ENCODE data around the gene ZDHHC14. TPM values are rescaled to one million over a fixed set of nuclear protein-coding genes. Genes with fewer than 3 reads are reported as not detected.
"Not testable (repeated sequence)": the region's sequence is repeated elsewhere in the genome, so short reads cannot be mapped to it uniquely, and the experiment has no call there.

Gene ZDHHC14
- total RNA-seq, 1 experiment from 2014 or later: 3.2 TPM

- CTCF ChIA-PET: no interaction called here
- Mint-ChIP-seq H3K9me3 (ENCODE audit: unreplicated experiment) (peaks cover 24% of the 10 kb centered on the region), H3K4me3 (ENCODE audit: unreplicated experiment) (no peak overlapping the region), H3K4me1 (ENCODE audit: insufficient read depth, unreplicated experiment) (no peaks in the 10 kb centered on the region), H3K36me3 (ENCODE audit: insufficient read depth, unreplicated experiment) (no peaks in the 10 kb centered on the region), H3K27me3 (ENCODE audit: insufficient read depth, unreplicated experiment) (no peaks in the 10 kb centered on the region), H3K27ac (ENCODE audit: low read depth, unreplicated experiment) (no peak overlapping the region)
- intact Hi-C loops (cut with micrococcal nuclease): no loop called here
- TF ChIP-seq CTCF (IDR thresholded peaks at IDR 0.05; ENCODE audit: unreplicated experiment): no peak
- DNase-seq (ENCODE audit: unreplicated experiment): no peak
- BruUV-seq (replicated peaks): no TSS peak
- POLR2A ChIA-PET: no interaction called here
These were observed 9.5 kb downstream of the ZDHHC14 start for GRCh38 chr6:157390273-157391060.

GRCh38 chr6:157392927-157393668, 12.1 kb downstream of the ZDHHC14 start:
- no peak for TF ChIP-seq CTCF (IDR thresholded peaks at IDR 0.05; ENCODE audit: unreplicated experiment)
- POLR2A ChIA-PET: no interaction called here
- H3K27ac Mint-ChIP-seq (ENCODE audit: low read depth, unreplicated experiment): no peak overlapping the region
- DNase-seq (ENCODE audit: unreplicated experiment): no peak
- peaks cover 24% of the 10 kb centered on the region for H3K9me3 Mint-ChIP-seq (ENCODE audit: unreplicated experiment)
- H3K4me3 Mint-ChIP-seq (ENCODE audit: unreplicated experiment): no peak overlapping the region
- intact Hi-C loops (cut with micrococcal nuclease): no loop called here
- no peaks in the 10 kb centered on the region for H3K36me3 Mint-ChIP-seq (ENCODE audit: insufficient read depth, unreplicated experiment)
- CTCF ChIA-PET: interaction anchor here (0.6 to 0.8 kb wide), 6 partner anchors 15 to 563 kb away, joined by 3 read pairs; no protein-coding TSS in a partner anchor
- H3K4me1 Mint-ChIP-seq (ENCODE audit: insufficient read depth, unreplicated experiment): no peaks in the 10 kb centered on the region
- H3K27me3 Mint-ChIP-seq (ENCODE audit: insufficient read depth, unreplicated experiment): no peaks in the 10 kb centered on the region
- BruUV-seq (replicated peaks): no TSS peak

- DNase-seq (ENCODE audit: unreplicated experiment): no peak
- Mint-ChIP-seq H3K27ac (ENCODE audit: low read depth, unreplicated experiment) (no peak overlapping the region), H3K4me3 (ENCODE audit: unreplicated experiment) (no peak overlapping the region), H3K9me3 (ENCODE audit: unreplicated experiment) (peaks cover 24% of the 10 kb centered on the region), H3K27me3 (ENCODE audit: insufficient read depth, unreplicated experiment) (no peaks in the 10 kb centered on the region), H3K36me3 (ENCODE audit: insufficient read depth, unreplicated experiment) (no peaks in the 10 kb centered on the region), H3K4me1 (ENCODE audit: insufficient read depth, unreplicated experiment) (no peaks in the 10 kb centered on the region)
- CTCF ChIA-PET: interaction anchor here (0.7 kb wide), 1 partner anchor 219 kb away, joined by 4 read pairs; no protein-coding TSS in a partner anchor
- no TSS peak for BruUV-seq (replicated peaks)
- TF ChIP-seq CTCF (IDR thresholded peaks at IDR 0.05; ENCODE audit: unreplicated experiment): no peak
- intact Hi-C loops (cut with micrococcal nuclease): no loop called here
- POLR2A ChIA-PET: no interaction called here
These were observed 12.8 kb downstream of the ZDHHC14 start for GRCh38 chr6:157393669-157394327.

GRCh38 chr6:157395199-157395598, 14.2 kb downstream of the ZDHHC14 start:
- H3K27me3 Mint-ChIP-seq (ENCODE audit: insufficient read depth, unreplicated experiment); H3K27ac Mint-ChIP-seq (ENCODE audit: low read depth, unreplicated experiment); DNase-seq (ENCODE audit: unreplicated experiment); POLR2A ChIA-PET; BruUV-seq (replicated peaks); H3K4me3 Mint-ChIP-seq (ENCODE audit: unreplicated experiment); H3K36me3 Mint-ChIP-seq (ENCODE audit: insufficient read depth, unreplicated experiment); intact Hi-C loops (cut with micrococcal nuclease); H3K4me1 Mint-ChIP-seq (ENCODE audit: insufficient read depth, unreplicated experiment): not testable (repeated sequence)
- peaks cover 20% of the 10 kb centered on the region for H3K9me3 Mint-ChIP-seq (ENCODE audit: unreplicated experiment)
- CTCF ChIA-PET: interaction anchor here (0.6 to 1.2 kb wide), 3 partner anchors 11 to 213 kb away, joined by 3 read pairs; no protein-coding TSS in a partner anchor

Measured in MCF 10A (cell line).